NCI-H446 (cell line): ENCODE measurements around the gene ZCCHC14.
"Not testable (repeated sequence)": the region's sequence is repeated elsewhere in the genome, so short reads cannot be mapped to it uniquely, and the experiment has no call there.

Source experiments
- DNase-seq, 2 experiments: peaks; one replicate each; lab custom pipeline; 2025; lab: John Stamatoyannopoulos, UW

Gene ZCCHC14

DNA sequence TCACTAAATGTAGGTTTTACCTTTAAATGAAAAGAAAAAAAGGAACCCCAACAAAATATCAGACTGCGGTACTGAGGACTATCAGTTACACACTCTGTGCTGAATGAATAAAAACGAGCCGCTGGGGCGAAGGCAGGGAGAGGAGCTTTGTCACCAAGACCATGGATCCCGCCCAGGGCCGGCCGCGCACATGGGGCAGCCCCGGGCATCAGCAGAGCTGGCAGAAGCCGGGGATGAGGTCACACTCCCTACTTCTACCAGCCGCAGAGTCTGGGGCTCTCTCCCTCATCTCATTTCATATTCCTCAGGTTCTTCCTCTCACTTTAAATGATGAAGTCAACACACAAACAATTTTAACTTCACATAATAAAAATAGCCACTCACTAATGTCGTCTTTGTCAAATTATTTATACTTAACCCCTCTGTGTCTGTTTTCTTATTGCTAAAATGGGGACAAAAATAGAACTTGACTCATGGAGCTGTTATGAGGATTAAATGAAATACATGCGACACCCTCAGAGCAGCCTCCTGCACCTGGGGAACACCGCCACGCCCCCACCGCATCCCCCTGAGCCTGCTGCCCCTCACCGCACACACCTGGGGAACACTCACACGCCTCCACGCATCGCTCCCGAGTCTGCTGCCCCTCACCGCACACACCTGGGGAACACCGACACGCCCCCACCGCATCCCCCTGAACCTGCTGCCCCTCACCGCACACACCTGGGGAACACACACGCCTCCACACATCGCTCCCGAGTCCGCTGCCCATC, 15.4 kb downstream of the ZCCHC14 start:
- not testable (repeated sequence) for DNase-seq

DNA sequence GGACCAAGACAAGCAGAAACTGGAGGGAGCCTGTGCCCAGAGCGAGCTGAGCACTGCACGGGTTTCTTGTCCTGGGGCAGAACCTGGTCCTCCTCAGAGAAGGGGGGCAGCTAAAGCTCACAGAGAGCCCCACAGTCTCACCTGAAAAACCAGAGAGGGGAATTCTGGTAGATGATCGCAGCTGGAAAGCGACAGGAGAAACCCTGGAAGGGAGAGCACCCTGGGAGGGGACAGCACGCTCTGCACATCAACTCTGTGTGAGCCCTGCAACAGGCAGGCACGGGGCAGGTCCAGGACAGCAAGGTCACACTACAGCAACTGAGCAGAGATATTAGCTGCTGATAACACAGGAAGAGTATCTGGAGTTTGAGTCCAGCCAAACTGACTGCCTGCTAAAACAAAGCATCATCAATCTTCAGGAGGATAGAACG, 18.2 kb downstream of the ZCCHC14 start:
- DNase-seq: no peak

- DNase-seq: no peak
Measured at GRCh38 chr16:87474017-87474416, 18.8 kb downstream of the ZCCHC14 start.

DNA sequence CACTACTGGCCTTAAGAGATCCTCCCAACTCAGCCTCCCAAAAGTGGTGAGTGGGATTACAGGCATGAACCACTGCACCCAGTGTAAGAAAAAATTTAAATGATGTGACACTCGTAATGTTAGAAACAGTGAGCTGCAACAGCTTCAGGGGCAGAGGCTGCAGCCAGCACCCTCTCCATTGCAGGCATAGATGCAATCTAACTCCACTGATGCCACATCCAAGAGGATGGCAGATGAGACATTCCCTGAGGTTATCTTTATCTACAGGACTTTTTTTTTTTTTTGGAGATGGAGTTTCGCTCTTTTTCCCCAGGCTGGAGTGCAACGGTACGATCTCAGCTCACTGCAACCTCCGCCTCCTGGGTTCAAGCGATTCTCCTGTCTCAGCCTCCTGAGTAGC, 19.9 kb downstream of the ZCCHC14 start:
- no peak for DNase-seq

GRCh38 chr16:87472142-87472778, 20.6 kb downstream of the ZCCHC14 start:
- no peak for DNase-seq

GRCh38 chr16:87471278-87472141, 21.3 kb downstream of the ZCCHC14 start:
- no peak for DNase-seq

DNA sequence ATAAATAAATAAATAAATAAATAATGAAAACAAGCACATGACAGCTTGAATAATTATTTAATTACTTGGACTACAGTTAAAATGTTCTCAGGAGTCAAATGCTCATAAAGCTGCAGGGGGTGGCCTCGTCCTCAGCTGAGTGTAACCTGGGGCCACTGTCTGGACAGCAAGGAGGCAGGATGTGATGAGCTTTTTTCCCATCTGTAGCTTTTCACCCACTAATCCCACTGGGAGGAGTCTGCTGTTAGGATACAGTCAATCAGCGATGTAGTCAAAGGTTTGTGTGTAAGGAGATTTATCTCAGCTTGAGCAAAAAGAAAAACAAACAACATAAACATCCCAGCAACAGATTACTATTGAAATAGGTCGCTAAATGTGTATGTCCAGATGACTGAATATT, 22.5 kb downstream of the ZCCHC14 start:
- no peak for DNase-seq

DNA sequence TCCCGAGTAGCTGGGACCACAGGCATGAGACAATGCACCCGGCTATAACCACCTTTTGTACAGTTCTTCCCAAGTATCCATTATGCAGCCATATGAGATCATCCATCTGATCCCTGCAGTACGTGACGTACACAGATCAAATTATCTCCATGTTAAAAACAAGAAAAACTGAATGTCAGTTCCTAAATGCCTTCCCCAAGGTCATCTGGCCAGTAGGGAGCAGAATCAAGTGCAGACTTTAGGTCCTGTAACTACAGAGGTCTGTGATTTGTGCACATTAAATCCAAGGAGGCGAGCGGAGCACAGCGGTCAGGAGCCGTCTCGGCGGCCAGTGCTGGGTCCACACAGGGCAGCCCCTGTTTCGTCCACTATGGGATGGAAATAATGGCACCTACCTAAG, 23.7 kb downstream of the ZCCHC14 start:
- no peak for DNase-seq

- no peak for DNase-seq
Measured at GRCh38 chr16:87468550-87468949, 24.3 kb downstream of the ZCCHC14 start.

- no peak for DNase-seq
Measured at GRCh38 chr16:87466975-87467501, 25.8 kb downstream of the ZCCHC14 start.

- DNase-seq: no peak
Measured at GRCh38 chr16:87465879-87466278, 26.9 kb downstream of the ZCCHC14 start.

DNA sequence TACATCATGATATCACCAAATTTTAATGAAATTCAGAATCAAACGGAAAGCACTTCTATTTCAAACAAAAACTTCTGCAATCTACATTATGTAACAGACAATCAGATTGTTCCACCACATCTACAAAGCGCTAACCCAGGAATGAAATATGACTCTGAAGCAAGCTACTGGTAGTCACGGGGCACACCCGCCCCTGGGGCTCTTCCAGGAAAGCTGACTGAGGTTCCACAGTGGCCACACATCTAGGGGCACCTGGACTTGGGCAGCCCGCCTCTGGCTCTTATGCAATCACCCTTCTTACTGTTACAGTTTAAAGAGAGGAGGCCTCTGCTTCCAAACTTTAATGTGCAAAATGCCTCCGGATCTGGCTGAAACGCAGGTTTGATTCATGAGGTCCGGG, 27.5 kb downstream of the ZCCHC14 start:
- no peak for DNase-seq

DNA sequence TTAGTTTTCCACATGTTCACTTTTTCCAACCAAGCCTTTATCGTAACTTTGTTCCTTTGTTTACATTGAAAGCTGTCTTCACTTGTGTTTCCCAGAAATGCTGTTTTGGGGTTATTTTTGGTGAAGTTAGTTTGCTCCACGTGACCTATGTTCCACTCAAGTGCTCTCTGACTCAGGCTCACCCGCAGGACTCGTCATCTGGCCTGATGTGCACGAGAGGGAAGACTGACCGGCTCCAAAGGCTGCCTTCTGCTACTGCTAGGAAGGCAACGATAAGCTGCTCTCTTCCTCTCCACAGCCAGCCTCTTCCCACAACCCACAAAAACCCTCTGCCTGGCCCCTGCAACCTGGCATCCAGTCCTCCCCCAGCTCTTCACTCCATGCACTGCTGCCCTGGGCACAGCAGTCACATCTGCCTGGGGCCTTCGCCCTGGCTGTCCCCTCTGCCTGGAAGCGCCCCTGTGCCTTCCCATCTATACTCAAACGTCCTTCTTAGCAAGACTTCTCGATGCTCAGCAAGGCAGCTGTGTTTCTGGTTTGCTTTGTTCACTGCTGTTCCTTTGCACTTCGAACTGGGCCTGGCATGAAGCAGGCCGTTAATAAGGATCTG, 28.0 kb downstream of the ZCCHC14 start:
- DNase-seq: no peak

DNA sequence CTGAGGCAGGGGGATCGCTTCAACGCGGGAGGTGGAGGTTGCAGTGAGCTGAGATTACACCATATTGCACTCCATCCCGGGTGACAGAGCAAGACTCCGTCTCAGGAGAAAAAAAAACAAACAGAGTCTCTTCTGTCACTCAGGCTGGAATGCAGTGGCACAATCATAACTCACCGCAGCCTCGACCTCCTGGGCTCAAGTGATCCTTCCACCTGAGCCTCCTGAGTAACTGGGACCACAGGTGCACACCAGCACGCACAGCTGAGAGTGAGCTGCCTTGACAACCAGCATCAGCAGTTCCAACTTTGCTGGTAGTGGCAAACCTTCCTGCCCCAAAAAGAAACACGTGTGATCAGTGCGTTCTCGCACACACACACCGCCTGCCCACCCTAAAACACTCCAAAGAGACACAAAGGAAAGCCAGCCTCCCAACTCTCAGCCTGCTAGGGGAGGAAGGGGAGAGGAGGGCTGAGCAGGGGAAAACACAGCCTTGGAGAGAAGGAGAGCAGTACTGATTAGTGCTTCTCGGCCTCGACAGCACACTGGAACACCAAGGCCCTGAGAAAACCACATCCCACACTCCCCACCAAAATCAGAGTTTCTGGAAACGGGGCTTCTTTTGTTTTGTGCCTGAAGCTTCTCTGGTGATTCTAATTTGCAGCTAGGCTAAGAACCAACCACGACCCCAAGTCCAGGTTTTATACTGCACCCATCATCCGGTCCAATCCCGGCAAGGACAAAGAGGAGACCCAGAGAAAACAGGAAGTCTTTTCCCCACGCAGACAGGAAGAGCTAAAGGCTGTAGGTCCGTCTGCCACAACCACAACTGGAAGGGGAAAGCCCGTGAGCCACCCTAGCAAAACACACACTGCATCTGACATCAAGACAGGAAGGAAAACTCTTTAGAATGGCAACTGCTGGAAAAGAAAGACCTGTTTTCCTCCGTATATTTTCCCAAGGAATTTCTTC, 28.8 kb downstream of the ZCCHC14 start:
- no peak for DNase-seq

DNA sequence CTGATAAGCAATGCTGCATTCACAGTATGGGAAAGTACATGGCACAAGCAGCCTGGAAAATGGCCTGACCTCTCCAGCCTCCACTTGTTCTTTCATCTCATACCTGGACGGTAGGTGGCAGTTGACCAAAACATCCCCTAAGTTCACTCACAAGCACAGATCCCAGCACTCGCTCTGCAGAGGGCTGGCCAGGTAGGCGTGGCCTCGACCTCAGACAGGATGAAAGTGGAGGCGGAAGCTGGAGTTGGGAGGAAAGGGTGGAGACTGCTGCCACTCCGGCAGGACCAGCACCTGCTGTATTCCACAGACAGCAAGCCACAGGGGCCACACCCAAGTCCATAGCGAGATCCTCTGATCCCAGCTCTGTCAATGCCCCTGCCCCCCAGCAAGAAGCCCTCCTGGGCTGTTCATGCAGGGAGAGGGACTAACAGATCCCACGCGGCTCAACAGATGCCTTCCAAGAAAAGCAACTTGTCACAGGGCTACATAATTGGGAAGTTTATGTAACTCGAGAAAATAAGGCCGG, 31.3 kb downstream of the ZCCHC14 start:
- DNase-seq: no peak

GRCh38 chr16:87460936-87461335, 31.9 kb downstream of the ZCCHC14 start:
- DNase-seq: no peak

- no peak for DNase-seq
Measured at GRCh38 chr16:87459833-87460232, 33.0 kb downstream of the ZCCHC14 start.

- DNase-seq: no peak
Measured at GRCh38 chr16:87459027-87459426, 33.8 kb downstream of the ZCCHC14 start.

DNA sequence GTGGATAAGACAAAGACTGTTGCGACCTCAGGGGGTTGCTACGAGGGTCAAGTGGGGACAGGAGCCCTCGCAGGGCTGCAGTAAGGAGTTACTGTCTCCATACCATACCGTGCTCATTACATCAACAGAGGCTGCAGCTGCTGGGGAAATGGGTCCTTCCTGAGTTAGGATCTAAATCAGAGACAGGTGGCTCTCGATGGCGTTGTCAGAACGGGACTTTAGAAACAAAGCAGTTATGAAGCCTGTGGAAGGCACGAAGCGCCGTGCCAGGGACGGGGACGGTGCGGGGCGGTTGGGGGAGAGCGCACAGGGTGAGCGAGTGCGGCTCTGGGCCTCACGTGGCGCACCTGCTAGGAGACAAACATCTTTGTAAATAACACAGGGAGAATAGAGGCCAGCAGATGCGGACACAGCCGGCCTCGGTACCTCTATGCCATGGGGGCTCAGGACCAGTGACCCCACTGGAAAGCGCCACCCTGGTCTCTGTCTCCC, 34.4 kb downstream of the ZCCHC14 start:
- DNase-seq: no peak

DNA sequence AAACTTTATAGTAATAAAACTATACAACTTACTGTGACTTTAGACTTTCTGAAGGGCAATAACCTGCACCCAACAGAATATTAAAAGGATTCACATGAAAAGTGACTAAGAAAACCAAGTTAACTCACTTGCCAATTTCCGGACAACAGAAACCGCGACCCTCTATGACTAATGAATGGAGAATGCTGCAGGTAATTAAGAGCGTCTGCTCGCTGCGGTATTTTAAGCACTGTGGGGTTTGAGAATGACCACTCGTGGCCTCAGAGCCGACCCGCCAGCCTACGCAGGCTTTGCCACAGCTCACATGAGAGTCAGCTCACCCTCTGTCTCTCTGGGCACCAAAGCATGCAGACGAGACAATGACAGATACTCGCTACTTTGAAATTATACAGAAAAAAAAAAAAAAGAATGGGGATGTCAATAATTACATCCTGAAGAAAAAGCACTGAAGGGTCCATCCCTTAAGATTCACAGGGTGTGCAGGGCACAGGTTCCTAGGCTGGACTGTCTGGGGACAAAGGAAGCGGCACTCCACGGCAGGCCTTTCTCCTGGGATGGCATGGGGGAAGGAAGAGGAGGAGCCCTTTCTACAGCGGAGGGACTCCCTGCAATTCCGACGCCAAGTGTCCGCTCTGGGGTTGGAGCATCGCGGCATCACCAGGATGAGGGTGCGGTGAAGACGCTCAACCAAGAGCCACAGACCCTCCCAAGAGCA, 35.0 kb downstream of the ZCCHC14 start:
- no peak for DNase-seq
